Body of pancreas (tissue), 4 donors: Measurements from ENCODE around the gene USP12. TPM values are rescaled to one million over a fixed set of nuclear protein-coding genes. Genes with fewer than 3 reads are reported as not detected.

Experiments
- ATAC-seq: fragments of 150-250 bp; one replicate; pipeline ENCODE4 v1.9.1; 2016
- DNase-seq, 4 donors: peaks; one replicate each; pipeline ENCODE4 v3.0.0-alpha.2; 2019
- H3K27ac ChIP-seq, 4 donors: fragments of 200-600 bp; sonication (generic); 1 replicate in 3 of 4; 2 replicates in 1 of 4; pipeline versions ENCODE4 v1.5.1 to v1.6.1; 2016 to 2019; ENCODE audit warnings: mild to moderate bottlenecking in 1 of 4, mixed read lengths in 1 of 4, moderate library complexity in 1 of 4
- H3K27me3 ChIP-seq, 2 donors: fragments of 200-600 bp; sonication (generic); one replicate each; pipeline ENCODE4 v1.6.0; 2016; ENCODE audit warnings: mild to moderate bottlenecking in 1 of 2
- H3K36me3 ChIP-seq, 2 donors: fragments of 200-600 bp; sonication (generic); replicated peaks in 1 of 2; 2 replicates each; pipeline ENCODE4 v1.5.1; 2016; ENCODE audit warnings: low read depth in 2 of 2; ENCODE audit not compliant: insufficient read depth in 1 of 2
- H3K4me1 ChIP-seq: fragments of 200-600 bp; sonication (generic); one replicate; pipeline ENCODE4 v1.6.0; 2016
- H3K4me3 ChIP-seq, 2 donors: fragments of 200-600 bp; sonication (generic); 1 replicate in 1 of 2; 2 replicates in 1 of 2; pipeline ENCODE4 v1.5.1; 2016 to 2019
- H3K9me3 ChIP-seq, 3 donors: fragments of 200-600 bp; sonication (generic); 1 replicate in 2 of 3; 2 replicates in 1 of 3; pipeline ENCODE4 v1.5.1; 2016
- CTCF ChIP-seq, 7 experiments: fragments of 450-650 bp in 4 of 7; fragments of 200-600 bp in 3 of 7; sonication (generic) in 3 of 7; IDR thresholded peaks; one replicate each; pipeline ENCODE4 v1.5.1; 2016 to 2019; ENCODE audit warnings: antibody characterized with exemption in 7 of 7
- POLR2A ChIP-seq, 3 donors: fragments of 450-650 bp; IDR thresholded peaks; one replicate each; pipeline ENCODE4 v1.6.1; 2016; ENCODE audit warnings: antibody characterized with exemption in 3 of 3, mild to moderate bottlenecking in 2 of 3
- WGBS, 2 donors: methylation state at CpG; one replicate each; pipeline ENCODE4 v1.1.5; 2017; 5-methylcytosine and 5-hydroxymethylcytosine counted together
- intact Hi-C: fragments of 100-400 bp; cut with DNase I; formaldehyde crosslinking; loops from one replicate; pipeline ENCODE4 v1.15.1; 2023
- total RNA-seq, 2 donors: library from RNA; depleted of rRNA; stranded (reverse); fragments of >200 nt; gene quantifications; one replicate each; pipeline ENCODE4 v1.1.0, GENCODE V29; 2016

Gene USP12
- total RNA-seq, 2 donors from 2014 or later = 12.9 to 16.9 TPM

- WGBS, 2 donors = 95 to 99% methylated on average over 7 of the region's 7 CpGs
- H3K27me3 ChIP-seq = no peaks in the 10 kb centered on the region
- TF ChIP-seq CTCF (IDR thresholded peaks at IDR 0.05) = no peak
- no peak for TF ChIP-seq POLR2A (IDR thresholded peaks at IDR 0.05)
- intact Hi-C loops = no loop called here
- H3K4me1 ChIP-seq = peaks cover 11% of the 10 kb centered on the region
- no peak overlapping the region for H3K4me3 ChIP-seq
- H3K36me3 ChIP-seq = no peaks in the 10 kb centered on the region
- H3K9me3 ChIP-seq = no peaks in the 10 kb centered on the region
- no peak overlapping the region for H3K27ac ChIP-seq
- DNase-seq (no peak), ATAC-seq (no peak)
Observed at GRCh38 chr13:27122036-27122435, 49.6 kb downstream of the USP12 start.

- Histone ChIP-seq H3K4me3 (no peak overlapping the region), H3K36me3 (no peaks in the 10 kb centered on the region), H3K9me3 (no peaks in the 10 kb centered on the region), H3K27ac (no peak overlapping the region), H3K4me1 (peaks cover 7% of the 10 kb centered on the region), H3K27me3 (no peaks in the 10 kb centered on the region)
- WGBS, 2 donors = 34 to 53% methylated on average over 3 of the region's 3 CpGs
- TF ChIP-seq CTCF (IDR thresholded peaks at IDR 0.05) (no peak), POLR2A (IDR thresholded peaks at IDR 0.05) (no peak)
- DNase-seq (no peak), ATAC-seq (no peak)
- intact Hi-C loops = no loop called here
Observed at GRCh38 chr13:27120811-27121210, 50.8 kb downstream of the USP12 start.

- H3K4me1 ChIP-seq = peaks cover 7% of the 10 kb centered on the region
- H3K36me3 ChIP-seq = no peaks in the 10 kb centered on the region
Observed at GRCh38 chr13:27120011-27120410, 51.6 kb downstream of the USP12 start.

GRCh38 chr13:27118428-27119054 is 53.1 kb downstream of the USP12 start:
- Histone ChIP-seq H3K27me3 (no peaks in the 10 kb centered on the region), H3K4me3 (no peak overlapping the region), H3K36me3 (no peaks in the 10 kb centered on the region), H3K4me1 (peaks cover 7% of the 10 kb centered on the region), H3K9me3 (no peaks in the 10 kb centered on the region), H3K27ac (no peak overlapping the region)
- ATAC-seq = no peak
- DNase-seq = no peak
- TF ChIP-seq CTCF (IDR thresholded peaks at IDR 0.05) = no peak
- no peak for TF ChIP-seq POLR2A (IDR thresholded peaks at IDR 0.05)
- intact Hi-C loops = no loop called here
- 67 to 89% methylated on average over 3 of the region's 3 CpGs for WGBS, 2 donors

More at GRCh38 chr13:27120011-27120410, 51.6 kb downstream of the USP12 start:
- TF ChIP-seq POLR2A (IDR thresholded peaks at IDR 0.05) = no peak
- no peak for TF ChIP-seq CTCF (IDR thresholded peaks at IDR 0.05)
- 93 to 96% methylated on average over 3 of the region's 3 CpGs for WGBS, 2 donors
- no peak for ATAC-seq
- Histone ChIP-seq H3K27ac (no peak overlapping the region), H3K9me3 (no peaks in the 10 kb centered on the region), H3K27me3 (no peaks in the 10 kb centered on the region), H3K4me3 (no peak overlapping the region)
- intact Hi-C loops = no loop called here
- no peak for DNase-seq

- H3K4me1 ChIP-seq = peaks cover 7% of the 10 kb centered on the region
- no peaks in the 10 kb centered on the region for H3K9me3 ChIP-seq
- WGBS, 2 donors = 73 to 77% methylated on average over 5 of the region's 5 CpGs
- DNase-seq = no peak
- H3K27me3 ChIP-seq = no peaks in the 10 kb centered on the region
- TF ChIP-seq POLR2A (IDR thresholded peaks at IDR 0.05) (no peak), CTCF (IDR thresholded peaks at IDR 0.05) (no peak)
- intact Hi-C loops = no loop called here
- H3K4me3 ChIP-seq = no peak overlapping the region
- H3K27ac ChIP-seq = no peak overlapping the region
- no peaks in the 10 kb centered on the region for H3K36me3 ChIP-seq
- no peak for ATAC-seq
Observed at GRCh38 chr13:27117952-27118351, 53.7 kb downstream of the USP12 start.
